Pancreas (tissue), 10 donors: ENCODE data around the gene PRSS57. TPM values are rescaled to one million over a fixed set of nuclear protein-coding genes. Genes with fewer than 3 reads are reported as not detected.

Experiments used
- ATAC-seq, 4 donors: fragments of 200-7000 bp; cut with Tn5 transposase; one replicate each; pipeline versions ENCODE4 v1.8.0 to v1.9.1; 2020; ENCODE audit warnings: mild to moderate bottlenecking in 4 of 4, moderate library complexity in 4 of 4
- DNase-seq, 6 donors: peaks; one replicate each; pipeline ENCODE4 v3.0.0-alpha.2; 2020
- FAIRE-seq: peaks from 2 replicates; lab custom pipeline; 2012; peaks lifted over from hg19 to GRCh38; lab: Jason Lieb, UNC
- H3K27ac ChIP-seq, 4 donors: fragments of 200-600 bp; sonication (generic); 1 replicate in 3 of 4; 2 replicates in 1 of 4; pipeline versions ENCODE4 v1.5.0 to v1.8.0; 2020
- H3K27me3 ChIP-seq, 4 donors: fragments of 200-600 bp; one replicate each; pipeline ENCODE4 v1.8.0; 2021
- H3K36me3 ChIP-seq, 3 donors: fragments of 200-600 bp; sonication (generic) in 1 of 3; one replicate each; pipeline versions ENCODE4 v1.5.0 to v1.8.0; 2020 to 2021
- H3K4me1 ChIP-seq, 3 donors: fragments of 200-600 bp; one replicate each; pipeline ENCODE4 v1.8.0; 2021
- H3K4me3 ChIP-seq, 4 donors: fragments of 200-600 bp; sonication (generic) in 2 of 4; one replicate each; pipeline versions ENCODE4 v1.5.0 to v1.8.0; 2020 to 2021
- H3K9me3 ChIP-seq, 4 donors: fragments of 200-600 bp; one replicate each; pipeline ENCODE4 v1.8.0; 2021
- WGBS, 2 donors: extraction: QIAGEN DNeasy Blood & Tissue Kit; methylation state at CpG; one replicate each; pipeline ENCODE4 v1.1.7; 2013; 5-methylcytosine and 5-hydroxymethylcytosine counted together
- intact Hi-C, 3 donors: fragments of 100-400 bp; cut with DNase I; formaldehyde crosslinking; loops; one replicate each; pipeline versions ENCODE4 v1.11.1 to v1.14.2; 2022
- polyA plus RNA-seq, 2 donors: library from polyadenylated mRNA; stranded (reverse); fragments of 200-250 nt; gene quantifications; one replicate each; pipeline ENCODE4 v1.2.3, GENCODE V29; 2013
- total RNA-seq, 6 donors: library from RNA; stranded (reverse); fragmentation: NEBNext Ultra II Directional in 4 of 6; extraction: Animal tissue kit (Norgen Biotek cat#: 25700) in 4 of 6; gene quantifications; one replicate each; pipeline versions ENCODE4 v1.2.1 to v1.2.4, GENCODE V29; 2021 to 2023
- TF ChIP-seq, protein P1 (sequence below), 4 donors: fragments of 200-600 bp; sonication (generic) in 3 of 4; IDR thresholded peaks; one replicate each; pipeline versions ENCODE4 v1.5.0 to v1.8.0; 2021; ENCODE audit warnings: antibody characterized with exemption in 4 of 4
- donor health status: healthy with polysubstance abuse.
- donor health status: DM: no; HTN: no; CAD: no; lungs with moderate emphysema.
- donor health status: DM: no; HTN: no; CAD: no.
- donor health status: control.
- donor health status: control.
- donor health status: Bipolar disorder and iron deficiency.
- donor health status: DM: yes; HTN: yes; CAD: no.
- donor health status: DM: no; HTN: no; CAD: no.
- donor health status: DM: no; HTN: no; CAD: no.
- donor health status: DM: yes; HTN: yes; CAD: no.

Gene PRSS57
- total and polyA plus RNA-seq, 8 donors, result not detected

DNA sequence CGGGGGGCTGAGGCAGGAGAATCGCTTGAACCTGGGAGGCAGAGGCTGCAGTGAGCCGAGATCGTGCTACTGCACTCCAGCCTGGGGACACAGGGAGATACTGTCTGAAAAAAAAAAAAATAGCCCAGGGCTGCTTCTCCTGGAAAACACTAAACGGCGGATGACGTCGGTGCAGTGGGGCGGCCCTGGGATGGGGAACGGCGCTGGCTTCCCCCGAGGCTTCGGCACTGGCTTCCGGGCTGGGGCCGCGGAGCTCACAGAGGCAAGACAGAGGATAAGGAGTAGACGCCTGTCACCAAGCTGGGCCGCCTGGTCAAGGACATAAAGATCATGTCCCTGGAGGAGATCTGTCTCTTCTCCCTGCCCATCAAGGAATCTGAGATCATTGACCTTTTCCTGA, 5.0 kb downstream of the PRSS57 start:
- intact Hi-C loops, result no loop called here
- peaks cover 0 to 4% (median 0%) of the 10 kb centered on the region in 4 donors for H3K27me3 ChIP-seq

GRCh38 chr19:688992-689391, 6.3 kb downstream of the PRSS57 start:
- no peak for FAIRE-seq
- no peak for DNase-seq
- Histone ChIP-seq H3K9me3 (no peaks in the 10 kb centered on the region), H3K27me3 (no peaks in the 10 kb centered on the region), H3K4me1 (no peaks in the 10 kb centered on the region), H3K36me3 (no peaks in the 10 kb centered on the region), H3K4me3 (no peak overlapping the region), H3K27ac (no peak overlapping the region)
- TF ChIP-seq, protein P1, sequence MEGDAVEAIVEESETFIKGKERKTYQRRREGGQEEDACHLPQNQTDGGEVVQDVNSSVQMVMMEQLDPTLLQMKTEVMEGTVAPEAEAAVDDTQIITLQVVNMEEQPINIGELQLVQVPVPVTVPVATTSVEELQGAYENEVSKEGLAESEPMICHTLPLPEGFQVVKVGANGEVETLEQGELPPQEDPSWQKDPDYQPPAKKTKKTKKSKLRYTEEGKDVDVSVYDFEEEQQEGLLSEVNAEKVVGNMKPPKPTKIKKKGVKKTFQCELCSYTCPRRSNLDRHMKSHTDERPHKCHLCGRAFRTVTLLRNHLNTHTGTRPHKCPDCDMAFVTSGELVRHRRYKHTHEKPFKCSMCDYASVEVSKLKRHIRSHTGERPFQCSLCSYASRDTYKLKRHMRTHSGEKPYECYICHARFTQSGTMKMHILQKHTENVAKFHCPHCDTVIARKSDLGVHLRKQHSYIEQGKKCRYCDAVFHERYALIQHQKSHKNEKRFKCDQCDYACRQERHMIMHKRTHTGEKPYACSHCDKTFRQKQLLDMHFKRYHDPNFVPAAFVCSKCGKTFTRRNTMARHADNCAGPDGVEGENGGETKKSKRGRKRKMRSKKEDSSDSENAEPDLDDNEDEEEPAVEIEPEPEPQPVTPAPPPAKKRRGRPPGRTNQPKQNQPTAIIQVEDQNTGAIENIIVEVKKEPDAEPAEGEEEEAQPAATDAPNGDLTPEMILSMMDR (IDR thresholded peaks at IDR 0.05), result no peak
- WGBS, 2 donors, result 73 to 83% methylated on average over 17 of the region's 17 CpGs
- ATAC-seq, result no peak
- intact Hi-C loops, result no loop called here

More for the DNA sequence above, 5.0 kb downstream of the PRSS57 start:
- WGBS, 2 donors, result 58 to 60% methylated on average over 18 of the region's 18 CpGs
- no peak for DNase-seq
- Histone ChIP-seq H3K9me3 (no peaks in the 10 kb centered on the region), H3K4me3 (no peak overlapping the region), H3K36me3 (no peaks in the 10 kb centered on the region), H3K4me1 (no peaks in the 10 kb centered on the region), H3K27ac (no peak overlapping the region)
- ATAC-seq, result no peak
- FAIRE-seq, result no peak
- TF ChIP-seq, protein P1 (IDR thresholded peaks at IDR 0.05), result no peak

GRCh38 chr19:688214-688613, 7.0 kb downstream of the PRSS57 start:
- FAIRE-seq (no peak), DNase-seq (no peak), ATAC-seq (no peak)
- intact Hi-C loops, result no loop called here
- H3K4me1 ChIP-seq, result no peaks in the 10 kb centered on the region
- no peaks in the 10 kb centered on the region for H3K27me3 ChIP-seq
- no peaks in the 10 kb centered on the region for H3K36me3 ChIP-seq
- WGBS, 2 donors, result 46 to 54% methylated on average over 15 of the region's 15 CpGs
- H3K4me3 ChIP-seq, result no peak overlapping the region
- TF ChIP-seq, protein P1 (IDR thresholded peaks at IDR 0.05), result no peak
- no peak overlapping the region for H3K27ac ChIP-seq
- H3K9me3 ChIP-seq, result no peaks in the 10 kb centered on the region

GRCh38 chr19:687569-688166, 7.6 kb downstream of the PRSS57 start:
- H3K27me3 ChIP-seq, result no peaks in the 10 kb centered on the region
- H3K36me3 ChIP-seq, result no peaks in the 10 kb centered on the region
- ATAC-seq, result no peak
- H3K27ac ChIP-seq, result no peak overlapping the region
- 83 to 86% methylated on average over 11 of the region's 11 CpGs for WGBS, 2 donors
- no peak for FAIRE-seq
- H3K9me3 ChIP-seq, result no peaks in the 10 kb centered on the region
- H3K4me3 ChIP-seq, result no peak overlapping the region
- intact Hi-C loops, result no loop called here
- TF ChIP-seq, protein P1 (IDR thresholded peaks at IDR 0.05), result no peak
- no peak for DNase-seq
- no peaks in the 10 kb centered on the region for H3K4me1 ChIP-seq

DNA sequence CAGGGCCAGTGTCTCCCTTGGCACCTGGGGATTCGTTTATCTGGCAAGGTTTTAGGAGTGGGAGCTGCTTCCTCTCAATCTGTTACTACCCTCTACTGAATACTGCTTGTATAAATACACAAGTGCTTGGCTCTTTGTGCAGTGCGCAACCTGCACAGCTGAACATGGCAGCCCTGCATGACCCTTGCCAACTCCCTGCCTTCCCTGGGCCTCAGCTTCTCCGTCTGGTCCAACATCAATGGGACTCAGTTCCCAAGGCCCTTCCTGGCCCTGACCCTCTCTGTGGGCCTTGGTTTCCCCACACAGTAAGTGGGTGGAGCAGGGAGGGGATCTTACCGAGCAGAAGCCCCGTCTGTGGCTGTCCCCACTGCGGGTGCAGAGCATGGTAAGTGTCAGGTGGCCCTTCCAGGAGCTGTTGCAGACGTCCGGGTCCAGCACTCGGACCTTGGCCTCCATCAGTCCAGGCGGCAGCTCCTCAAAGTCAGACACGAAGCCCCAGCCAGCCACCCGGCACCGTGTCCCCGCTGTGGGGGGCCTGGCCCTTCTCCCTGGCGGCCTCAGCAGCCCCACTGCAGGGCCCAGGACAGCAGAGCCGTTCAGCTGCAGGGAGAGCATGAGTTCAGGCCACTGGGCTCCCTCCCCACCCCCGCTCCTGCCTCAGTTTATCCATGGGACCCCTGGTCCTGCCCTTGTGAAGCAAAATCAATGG, 8.5 kb downstream of the PRSS57 start:
- FAIRE-seq (no peak), DNase-seq (no peak), ATAC-seq (no peak)
- no peaks in the 10 kb centered on the region for H3K9me3 ChIP-seq
- no peaks in the 10 kb centered on the region for H3K36me3 ChIP-seq
- no peaks in the 10 kb centered on the region for H3K27me3 ChIP-seq
- no peak overlapping the region for H3K4me3 ChIP-seq
- H3K27ac ChIP-seq, result no peak overlapping the region
- WGBS, 2 donors, result 65 to 77% methylated on average over 17 of the region's 17 CpGs
- no peaks in the 10 kb centered on the region for H3K4me1 ChIP-seq
- intact Hi-C loops, result no loop called here
- TF ChIP-seq, protein P1 (IDR thresholded peaks at IDR 0.05), result no peak
